HL-60 (cell line): ENCODE results near the gene STEAP4.

Experiments
- DNase-seq, 2 experiments: peaks; one replicate each; pipeline ENCODE4 v3.0.0-alpha.2; 2010 to 2020; ENCODE audit warnings: low read depth in 1 of 2, low spot score in 1 of 2
- H3K27ac ChIP-seq: fragments of 250-450 bp; sonication (Bioruptor Pico); replicated peaks from 2 replicates; pipeline ENCODE4 v1.5.1; 2020; ENCODE audit warnings: mild to moderate bottlenecking, moderate library complexity
- H3K27me3 ChIP-seq: fragments of 250-450 bp; sonication (Bioruptor Pico); 2 replicates; pipeline ENCODE4 v1.5.1; 2021; ENCODE audit warnings: mild to moderate bottlenecking, moderate library complexity; ENCODE audit not compliant: insufficient read depth, poor library complexity, severe bottlenecking
- H3K4me3 ChIP-seq: replicated peaks from 2 replicates; pipeline ENCODE4 v1.5.1; 2011; ENCODE audit warnings: mild to moderate bottlenecking, control low read depth, low read length; ENCODE audit not compliant: insufficient read depth
- GABPA ChIP-seq: IDR thresholded peaks from 2 replicates; pipeline ENCODE4 v1.6.1; 2012; ENCODE audit warnings: low read depth
- POLR2AphosphoS5 ChIP-seq: IDR thresholded peaks from 2 replicates; pipeline ENCODE4 v1.6.1; 2012; ENCODE audit warnings: low read depth
- SPI1 ChIP-seq: IDR thresholded peaks from 2 replicates; pipeline ENCODE4 v1.6.1; 2012; ENCODE audit warnings: low read depth, mild to moderate bottlenecking, borderline replicate concordance
- TF ChIP-seq, protein P1 (sequence below): IDR thresholded peaks from one replicate; pipeline ENCODE4 v1.5.1; 2011; ENCODE audit warnings: low read length, control low read depth, inconsistent platforms; ENCODE audit not compliant: insufficient read depth
- TF ChIP-seq, protein P2 (sequence below): IDR thresholded peaks from 2 replicates; pipeline ENCODE4 v1.6.1; 2012; ENCODE audit warnings: low read depth; ENCODE audit not compliant: insufficient replicate concordance

The STEAP4 gene

DNA sequence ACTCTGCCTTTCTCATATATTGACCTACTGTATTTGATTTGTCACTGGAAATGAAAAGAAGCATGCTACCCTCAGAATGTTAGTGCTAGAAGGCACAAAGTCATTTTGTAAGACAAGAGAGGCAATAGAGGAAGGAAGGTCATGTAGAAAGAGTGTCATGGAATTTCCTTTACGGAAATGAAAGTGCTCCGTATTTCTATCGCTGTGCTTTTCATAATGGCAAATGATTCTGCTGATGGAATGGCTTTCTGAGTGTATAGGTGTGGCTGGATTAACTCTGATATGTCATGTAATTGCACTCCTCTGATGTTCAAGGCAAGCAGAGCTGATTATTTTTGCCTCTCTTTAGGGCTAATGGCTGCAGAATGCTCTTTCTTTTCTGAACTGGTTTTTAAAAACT is 15.5 kb upstream of the STEAP4 start:
- Histone ChIP-seq H3K27me3 (no peaks in the 10 kb centered on the region), H3K4me3 (no peak overlapping the region), H3K27ac (0 out of 2 replicates have a peak overlapping the region, but pooled peaks have one; percentile 3)
- TF ChIP-seq, protein P1, sequence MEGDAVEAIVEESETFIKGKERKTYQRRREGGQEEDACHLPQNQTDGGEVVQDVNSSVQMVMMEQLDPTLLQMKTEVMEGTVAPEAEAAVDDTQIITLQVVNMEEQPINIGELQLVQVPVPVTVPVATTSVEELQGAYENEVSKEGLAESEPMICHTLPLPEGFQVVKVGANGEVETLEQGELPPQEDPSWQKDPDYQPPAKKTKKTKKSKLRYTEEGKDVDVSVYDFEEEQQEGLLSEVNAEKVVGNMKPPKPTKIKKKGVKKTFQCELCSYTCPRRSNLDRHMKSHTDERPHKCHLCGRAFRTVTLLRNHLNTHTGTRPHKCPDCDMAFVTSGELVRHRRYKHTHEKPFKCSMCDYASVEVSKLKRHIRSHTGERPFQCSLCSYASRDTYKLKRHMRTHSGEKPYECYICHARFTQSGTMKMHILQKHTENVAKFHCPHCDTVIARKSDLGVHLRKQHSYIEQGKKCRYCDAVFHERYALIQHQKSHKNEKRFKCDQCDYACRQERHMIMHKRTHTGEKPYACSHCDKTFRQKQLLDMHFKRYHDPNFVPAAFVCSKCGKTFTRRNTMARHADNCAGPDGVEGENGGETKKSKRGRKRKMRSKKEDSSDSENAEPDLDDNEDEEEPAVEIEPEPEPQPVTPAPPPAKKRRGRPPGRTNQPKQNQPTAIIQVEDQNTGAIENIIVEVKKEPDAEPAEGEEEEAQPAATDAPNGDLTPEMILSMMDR, result no peak
- TF ChIP-seq POLR2AphosphoS5, result no peak
- no peak for TF ChIP-seq GABPA
- TF ChIP-seq, protein P2, sequence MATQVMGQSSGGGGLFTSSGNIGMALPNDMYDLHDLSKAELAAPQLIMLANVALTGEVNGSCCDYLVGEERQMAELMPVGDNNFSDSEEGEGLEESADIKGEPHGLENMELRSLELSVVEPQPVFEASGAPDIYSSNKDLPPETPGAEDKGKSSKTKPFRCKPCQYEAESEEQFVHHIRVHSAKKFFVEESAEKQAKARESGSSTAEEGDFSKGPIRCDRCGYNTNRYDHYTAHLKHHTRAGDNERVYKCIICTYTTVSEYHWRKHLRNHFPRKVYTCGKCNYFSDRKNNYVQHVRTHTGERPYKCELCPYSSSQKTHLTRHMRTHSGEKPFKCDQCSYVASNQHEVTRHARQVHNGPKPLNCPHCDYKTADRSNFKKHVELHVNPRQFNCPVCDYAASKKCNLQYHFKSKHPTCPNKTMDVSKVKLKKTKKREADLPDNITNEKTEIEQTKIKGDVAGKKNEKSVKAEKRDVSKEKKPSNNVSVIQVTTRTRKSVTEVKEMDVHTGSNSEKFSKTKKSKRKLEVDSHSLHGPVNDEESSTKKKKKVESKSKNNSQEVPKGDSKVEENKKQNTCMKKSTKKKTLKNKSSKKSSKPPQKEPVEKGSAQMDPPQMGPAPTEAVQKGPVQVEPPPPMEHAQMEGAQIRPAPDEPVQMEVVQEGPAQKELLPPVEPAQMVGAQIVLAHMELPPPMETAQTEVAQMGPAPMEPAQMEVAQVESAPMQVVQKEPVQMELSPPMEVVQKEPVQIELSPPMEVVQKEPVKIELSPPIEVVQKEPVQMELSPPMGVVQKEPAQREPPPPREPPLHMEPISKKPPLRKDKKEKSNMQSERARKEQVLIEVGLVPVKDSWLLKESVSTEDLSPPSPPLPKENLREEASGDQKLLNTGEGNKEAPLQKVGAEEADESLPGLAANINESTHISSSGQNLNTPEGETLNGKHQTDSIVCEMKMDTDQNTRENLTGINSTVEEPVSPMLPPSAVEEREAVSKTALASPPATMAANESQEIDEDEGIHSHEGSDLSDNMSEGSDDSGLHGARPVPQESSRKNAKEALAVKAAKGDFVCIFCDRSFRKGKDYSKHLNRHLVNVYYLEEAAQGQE, result no peak
- no peak for TF ChIP-seq SPI1
- peak in 1 of 2 experiments; percentile 12 for DNase-seq

DNA sequence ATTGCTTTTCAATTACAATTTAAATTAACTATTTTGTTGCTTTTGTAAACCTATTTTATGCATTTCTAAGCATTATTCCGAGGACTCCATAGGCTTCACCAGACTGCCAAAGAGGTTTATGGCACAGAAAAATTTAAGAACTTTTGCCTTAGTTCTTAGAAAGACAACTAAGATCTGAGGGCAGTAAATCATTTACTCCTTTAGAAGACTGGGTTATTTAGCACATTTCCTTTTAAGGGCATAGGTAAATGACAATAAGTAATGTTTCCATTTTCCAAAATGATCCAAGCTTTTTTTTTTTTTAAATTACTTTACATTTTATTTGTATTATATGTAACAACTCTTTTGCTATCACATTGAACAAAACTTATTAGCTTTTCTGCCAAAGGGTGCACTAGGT is 15.0 kb upstream of the STEAP4 start:
- TF ChIP-seq GABPA, result no peak
- TF ChIP-seq, protein P2, result no peak
- TF ChIP-seq, protein P1, result no peak
- H3K4me3 ChIP-seq, result no peak overlapping the region
- no peaks in the 10 kb centered on the region for H3K27me3 ChIP-seq
- no peak for DNase-seq
- H3K27ac ChIP-seq, result no peak overlapping the region

DNA sequence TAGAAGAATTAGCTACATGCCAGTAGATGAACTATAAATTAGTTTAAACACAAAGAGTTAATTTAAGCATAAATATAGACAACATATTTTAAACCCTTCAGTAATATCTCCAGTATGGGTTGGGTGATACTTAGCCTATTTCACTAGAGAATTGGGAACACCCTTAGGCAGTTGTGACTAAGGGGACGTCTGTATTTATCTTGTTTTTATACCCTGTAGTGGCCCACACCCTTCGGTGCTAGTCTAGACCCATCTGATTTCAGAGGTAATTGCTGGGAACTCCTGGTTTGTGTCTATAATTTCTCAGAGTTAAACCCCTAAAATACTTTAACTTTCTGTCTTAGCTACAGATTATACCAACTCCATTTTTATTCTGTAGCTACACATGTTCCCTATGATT is 11.5 kb upstream of the STEAP4 start:
- TF ChIP-seq, protein P2, result no peak
- TF ChIP-seq GABPA (no peak), POLR2AphosphoS5 (no peak), SPI1 (no peak)
- TF ChIP-seq, protein P1, result no peak
- Histone ChIP-seq H3K4me3 (no peak overlapping the region), H3K27me3 (no peaks in the 10 kb centered on the region), H3K27ac (no peak overlapping the region)
- no peak for DNase-seq
